B cell (primary cell): Measurements from ENCODE around the gene BCOR. TPM values are rescaled to one million over a fixed set of nuclear protein-coding genes. Genes with fewer than 3 reads are reported as not detected.

Experiments
- ATAC-seq: fragments of 200-7000 bp; cut with Tn5 transposase; one replicate; pipeline ENCODE4 v1.10.0; 2021; ENCODE audit warnings: low read depth, mild to moderate bottlenecking, moderate number of reproducible peaks, moderate library complexity
- CTCF ChIA-PET: fragments of 350-600 bp; sonication (Branson Sonifier 250); formaldehyde crosslinking; loops from one replicate; lab custom pipeline; 2021; ENCODE audit warnings: antibody characterized with exemption, inconsistent platforms; lab: Charles Lee
- POLR2A ChIA-PET: fragments of 350-600 bp; sonication (Branson Sonifier 250); formaldehyde crosslinking; loops from one replicate; lab custom pipeline; 2021; ENCODE audit warnings: antibody characterized with exemption; lab: Charles Lee
- DNase-seq: peaks from one replicate; pipeline ENCODE4 v3.0.0; 2013
- H2AFZ ChIP-seq: 2 replicates; pipeline ENCODE4 v1.6.1; 2012; ENCODE audit warnings: mild to moderate bottlenecking, low read depth, low read length; ENCODE audit not compliant: insufficient read depth, poor library complexity, severe bottlenecking
- H3K27ac ChIP-seq, 2 donors: 1 replicate in 1 of 2; 2 replicates in 1 of 2; pipeline ENCODE4 v1.5.1; 2012 to 2013; ENCODE audit warnings: low read length in 2 of 2, mild to moderate bottlenecking in 2 of 2, moderate library complexity in 1 of 2
- H3K27me3 ChIP-seq, 4 experiments: fragments of 200-600 bp in 1 of 4; sonication (generic) in 1 of 4; replicated peaks in 1 of 4; 1 replicate in 2 of 4; 2 replicates in 2 of 4; pipeline versions ENCODE4 v1.6.1 to v1.7.0; 2013 to 2016; ENCODE audit warnings: low read length in 3 of 4, mild to moderate bottlenecking in 2 of 4, mixed read lengths in 1 of 4, moderate library complexity in 1 of 4; ENCODE audit not compliant: insufficient read depth in 4 of 4, control insufficient read depth in 3 of 4; ENCODE audit errors: control extremely low read depth in 1 of 4
- H3K36me3 ChIP-seq, 2 experiments: replicated peaks in 1 of 2; 1 replicate in 1 of 2; 2 replicates in 1 of 2; pipeline versions ENCODE4 v1.6.1 to v1.7.1; 2013; ENCODE audit warnings: low read length in 1 of 2; ENCODE audit not compliant: insufficient read depth in 2 of 2, control insufficient read depth in 1 of 2; ENCODE audit errors: control extremely low read depth in 1 of 2, extremely low read depth in 1 of 2
- H3K4me1 ChIP-seq, 2 donors: fragments of 200-600 bp in 1 of 2; sonication (generic) in 1 of 2; 1 replicate in 1 of 2; 2 replicates in 1 of 2; pipeline versions ENCODE4 v1.5.1 to v1.6.1; 2013 to 2017; ENCODE audit warnings: low read length in 2 of 2; ENCODE audit not compliant: control insufficient read depth in 2 of 2, insufficient read depth in 2 of 2
- H3K4me2 ChIP-seq: replicated peaks from 2 replicates; pipeline ENCODE3; 2012; ENCODE audit warnings: mild to moderate bottlenecking, low read depth, low read length; ENCODE audit not compliant: poor library complexity, severe bottlenecking
- H3K4me3 ChIP-seq, 5 experiments: fragments of 200-600 bp in 1 of 5; sonication (generic) in 1 of 5; 1 replicate in 3 of 5; 2 replicates in 2 of 5; pipeline versions ENCODE4 v1.5.1 to v1.7.0; 2011 to 2016; ENCODE audit warnings: low read length in 4 of 5, mild to moderate bottlenecking in 4 of 5, low read depth in 2 of 5, control low read depth in 1 of 5, moderate library complexity in 1 of 5; ENCODE audit not compliant: insufficient read depth in 1 of 5; ENCODE audit errors: control extremely low read depth in 1 of 5, extremely low read depth in 1 of 5
- H3K79me2 ChIP-seq: fragments of 200-600 bp; sonication (generic); one replicate; pipeline ENCODE4 v1.6.0; 2016; ENCODE audit warnings: low read length; ENCODE audit not compliant: control insufficient read depth, insufficient read depth
- H3K9ac ChIP-seq: fragments of 200-600 bp; sonication (generic); 2 replicates; pipeline ENCODE4 v1.6.1; 2017; ENCODE audit warnings: mild to moderate bottlenecking, low read length, moderate library complexity
- H3K9me3 ChIP-seq, 3 donors: one replicate each; pipeline versions ENCODE4 v1.6.1 to v1.7.1; 2013; ENCODE audit warnings: low read length in 2 of 3; ENCODE audit not compliant: control insufficient read depth in 2 of 3, insufficient read depth in 1 of 3; ENCODE audit errors: control extremely low read depth in 1 of 3
- H4K20me1 ChIP-seq: 2 replicates; pipeline ENCODE4 v1.6.0; 2012; ENCODE audit warnings: mild to moderate bottlenecking, low read length; ENCODE audit not compliant: insufficient read depth, control insufficient read depth, poor library complexity, severe bottlenecking
- H3K27ac Mint-ChIP-seq: one replicate; pipeline ENCODE4 v1.8.0; 2021; ENCODE audit warnings: mixed read lengths
- H3K27me3 Mint-ChIP-seq: one replicate; pipeline ENCODE4 v1.8.0; 2021; ENCODE audit warnings: mixed read lengths
- H3K4me1 Mint-ChIP-seq: one replicate; pipeline ENCODE4 v1.8.0; 2021; ENCODE audit warnings: mixed read lengths
- H3K4me3 Mint-ChIP-seq: one replicate; pipeline ENCODE4 v1.8.0; 2021; ENCODE audit warnings: mixed read lengths
- H3K9me3 Mint-ChIP-seq: one replicate; pipeline ENCODE4 v1.8.0; 2022; ENCODE audit warnings: mixed read lengths; ENCODE audit not compliant: insufficient read depth
- EZH2 ChIP-seq: IDR thresholded peaks from 2 replicates; pipeline ENCODE4 v1.6.1; 2012; ENCODE audit warnings: borderline replicate concordance, low read depth, mild to moderate bottlenecking, moderate library complexity, low read length; ENCODE audit not compliant: insufficient read depth, poor library complexity, severe bottlenecking
- WGBS: methylation state at CpG from one replicate; pipeline ENCODE4 v1.1.5; 2013; ENCODE audit warnings: missing lambda C conversion rate; ENCODE audit not compliant: insufficient coverage; 5-methylcytosine and 5-hydroxymethylcytosine counted together
- intact Hi-C: fragments of 100-400 bp; cut with micrococcal nuclease; formaldehyde crosslinking; loops from one replicate; pipeline ENCODE4 v1.10.0; 2022
- polyA plus RNA-seq: library from polyadenylated mRNA; depleted of rRNA; stranded (reverse); fragments of >200 nt; gene quantifications from 2 replicates; pipeline ENCODE4 v1.2.3, GENCODE V29; 2012
- total RNA-seq, 2 donors: library from RNA; stranded (reverse); fragments of 120-200 nt in 1 of 2; gene quantifications; 1 replicate in 1 of 2; 2 replicates in 1 of 2; pipeline versions ENCODE4 v1.2.3 to v1.2.4, GENCODE V29; 2013 to 2022
- TF ChIP-seq, protein P1 (sequence below): fragments of 200-600 bp; IDR thresholded peaks from one replicate; pipeline ENCODE4 v1.8.0; 2022; ENCODE audit warnings: antibody characterized with exemption, mild to moderate bottlenecking

Gene BCOR
- total and polyA plus RNA-seq, 2 donors (not counting 1 experiment from before 2014, with no cell fraction given), result 19.0 to 65.3 TPM

DNA sequence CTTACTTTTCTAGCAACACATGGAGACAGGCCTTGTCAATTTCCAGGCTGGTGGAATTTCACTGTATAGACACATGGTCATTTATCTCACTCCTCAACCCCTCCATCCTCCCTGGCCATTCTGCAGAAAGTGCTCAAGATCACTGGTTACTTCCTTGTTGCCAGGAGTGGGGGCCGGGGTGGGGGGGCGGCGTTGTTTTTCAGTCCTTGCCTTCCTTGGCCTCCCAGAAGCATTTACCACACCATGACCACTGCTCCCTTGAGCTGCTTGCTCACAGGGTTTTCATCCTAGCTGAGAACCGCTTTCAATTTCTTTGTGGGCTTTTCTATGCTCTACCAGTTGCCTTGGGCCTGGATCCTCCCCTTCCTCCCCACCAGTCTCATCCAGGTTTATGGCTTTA lies 14.1 kb upstream of the BCOR start:
- Histone ChIP-seq H3K79me2 (no peaks in the 10 kb centered on the region), H4K20me1 (peaks cover 12% of the 10 kb centered on the region), H3K4me2 (no peak overlapping the region), H3K27ac (no peak overlapping the region), H2AFZ (no peak overlapping the region), H3K9me3 (no peaks in the 10 kb centered on the region), H3K27me3 (peaks cover 0 to 7% (median 0%) of the 10 kb centered on the region in 4 experiments), H3K4me1 (peaks cover 14 to 18% of the 10 kb centered on the region in 2 donors), H3K36me3 (no peaks in the 10 kb centered on the region), H3K9ac (no peak overlapping the region), H3K4me3 (no peak overlapping the region)
- TF ChIP-seq, protein P1, sequence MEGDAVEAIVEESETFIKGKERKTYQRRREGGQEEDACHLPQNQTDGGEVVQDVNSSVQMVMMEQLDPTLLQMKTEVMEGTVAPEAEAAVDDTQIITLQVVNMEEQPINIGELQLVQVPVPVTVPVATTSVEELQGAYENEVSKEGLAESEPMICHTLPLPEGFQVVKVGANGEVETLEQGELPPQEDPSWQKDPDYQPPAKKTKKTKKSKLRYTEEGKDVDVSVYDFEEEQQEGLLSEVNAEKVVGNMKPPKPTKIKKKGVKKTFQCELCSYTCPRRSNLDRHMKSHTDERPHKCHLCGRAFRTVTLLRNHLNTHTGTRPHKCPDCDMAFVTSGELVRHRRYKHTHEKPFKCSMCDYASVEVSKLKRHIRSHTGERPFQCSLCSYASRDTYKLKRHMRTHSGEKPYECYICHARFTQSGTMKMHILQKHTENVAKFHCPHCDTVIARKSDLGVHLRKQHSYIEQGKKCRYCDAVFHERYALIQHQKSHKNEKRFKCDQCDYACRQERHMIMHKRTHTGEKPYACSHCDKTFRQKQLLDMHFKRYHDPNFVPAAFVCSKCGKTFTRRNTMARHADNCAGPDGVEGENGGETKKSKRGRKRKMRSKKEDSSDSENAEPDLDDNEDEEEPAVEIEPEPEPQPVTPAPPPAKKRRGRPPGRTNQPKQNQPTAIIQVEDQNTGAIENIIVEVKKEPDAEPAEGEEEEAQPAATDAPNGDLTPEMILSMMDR, result no peak
- TF ChIP-seq EZH2, result no peak
- H3K4me1 Mint-ChIP-seq, result peaks cover 13% of the 10 kb centered on the region
- POLR2A ChIA-PET, result no interaction called here
- ATAC-seq, result no peak
- no peak overlapping the region for H3K4me3 Mint-ChIP-seq
- H3K27me3 Mint-ChIP-seq, result no peaks in the 10 kb centered on the region
- intact Hi-C loops, result no loop called here
- WGBS, result no CpG with 5 or more reads among the region's 4 CpGs
- DNase-seq, result no peak
- CTCF ChIA-PET, result no interaction called here
- no peak overlapping the region for H3K27ac Mint-ChIP-seq
- H3K9me3 Mint-ChIP-seq, result no peaks in the 10 kb centered on the region

DNA sequence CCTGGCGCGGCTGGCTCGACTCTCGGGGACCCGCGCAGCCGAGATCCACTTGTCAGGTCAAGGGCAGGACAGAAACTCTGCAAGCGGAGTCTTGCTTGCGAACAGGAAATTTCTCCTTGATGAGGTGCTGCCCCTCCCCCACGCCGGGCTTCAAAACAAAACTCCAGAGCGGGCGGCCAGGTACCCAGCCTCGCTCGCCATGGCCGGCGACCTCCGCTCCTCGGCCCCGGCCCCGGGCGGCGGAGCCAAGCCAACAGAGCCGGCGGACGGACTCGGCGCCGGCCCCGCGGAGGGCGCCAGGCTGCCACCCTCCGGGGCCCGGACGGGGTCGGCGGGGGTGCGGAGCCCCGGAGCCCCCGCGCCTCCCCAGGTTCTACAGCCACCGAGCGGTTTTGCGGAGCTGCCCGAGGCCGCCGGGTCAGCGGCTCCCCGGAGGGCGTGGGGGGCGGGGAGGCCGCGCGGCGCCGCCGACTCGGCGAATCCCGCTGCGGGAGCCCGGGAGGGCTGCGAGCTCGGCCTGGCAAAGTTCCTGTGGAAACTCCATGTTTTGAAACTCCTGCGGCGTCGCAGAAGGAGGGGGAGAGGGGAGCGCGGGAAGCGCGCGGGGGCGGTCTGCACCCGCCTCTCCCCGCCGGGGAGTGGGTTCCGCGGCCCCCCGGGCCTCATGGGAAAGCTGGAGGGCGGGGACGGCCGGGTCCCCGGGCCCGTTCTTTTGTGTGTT lies 11.7 kb upstream of the BCOR start:
- Mint-ChIP-seq H3K4me3 (peak overlapping the region; percentile 73), H3K9me3 (no peaks in the 10 kb centered on the region), H3K27me3 (no peaks in the 10 kb centered on the region), H3K4me1 (peaks cover 17% of the 10 kb centered on the region), H3K27ac (no peak overlapping the region)
- ChIA-PET POLR2A (interaction anchor here (1.5 kb wide), 1 partner anchor 11 kb away, joined by 5 read pairs; the partner anchor contains the start of gene BCOR), CTCF (no interaction called here)
- Histone ChIP-seq H3K79me2 (no peaks in the 10 kb centered on the region), H3K4me1 (peaks cover 15 to 20% of the 10 kb centered on the region in 2 donors), H3K36me3 (no peaks in the 10 kb centered on the region), H3K4me2 (peak overlapping the region; percentile 94), H4K20me1 (peaks cover 12% of the 10 kb centered on the region), H3K4me3 (peak overlapping the region in 3 of 5 experiments; percentile 46 to 63 (median 50)), H3K27me3 (peaks cover 0 to 7% (median 0%) of the 10 kb centered on the region in 4 experiments), H3K9ac (peak overlapping the region; percentile 58), H3K9me3 (no peaks in the 10 kb centered on the region), H3K27ac (no peak overlapping the region), H2AFZ (peak overlapping the region; percentile 46)
- intact Hi-C loops, result loop anchor here (1.0 kb wide), 2 partner anchors 10 to 40 kb away; no protein-coding TSS in a partner anchor
- TF ChIP-seq EZH2, result no peak
- TF ChIP-seq, protein P1, result no peak
- under 1% methylated on average over 53 of the region's 84 CpGs for WGBS
- ATAC-seq (no peak), DNase-seq (peak; percentile 58)
